Loucy (cell line): ENCODE data around the gene CLDN6.

ENCODE experiments used
- H2AFZ ChIP-seq: fragments of 200-600 bp; sonication (generic); 2 replicates; pipeline ENCODE4 v1.6.0; 2016; ENCODE audit warnings: antibody characterized with exemption, mild to moderate bottlenecking, low read length, moderate library complexity
- H3F3A ChIP-seq: fragments of 200-600 bp; 2 replicates; pipeline ENCODE4 v1.6.0; 2016; ENCODE audit warnings: antibody characterized with exemption, low read depth, mild to moderate bottlenecking
- H3K27me3 ChIP-seq: fragments of 200-600 bp; sonication (generic); 2 replicates; pipeline ENCODE4 v1.6.1; 2014; ENCODE audit warnings: low read length, mild to moderate bottlenecking; ENCODE audit not compliant: insufficient read depth, poor library complexity, severe bottlenecking
- H3K36me3 ChIP-seq: fragments of 200-600 bp; sonication (generic); 2 replicates; pipeline ENCODE4 v1.6.1; 2016; ENCODE audit warnings: low read length; ENCODE audit not compliant: insufficient read depth
- H3K4me1 ChIP-seq: fragments of 200-600 bp; sonication (generic); 2 replicates; pipeline ENCODE4 v1.5.1; 2014; ENCODE audit warnings: low read length, mild to moderate bottlenecking; ENCODE audit not compliant: insufficient read depth, poor library complexity, severe bottlenecking
- H3K4me2 ChIP-seq: fragments of 200-600 bp; sonication (generic); 2 replicates; pipeline ENCODE4 v1.6.0; 2014; ENCODE audit warnings: antibody characterized with exemption, low read length, low read depth, mild to moderate bottlenecking; ENCODE audit not compliant: poor library complexity, severe bottlenecking
- H3K4me3 ChIP-seq: fragments of 200-600 bp; sonication (generic); 2 replicates; pipeline ENCODE4 v1.5.1; 2014; ENCODE audit warnings: low read length, mild to moderate bottlenecking, mixed read lengths; ENCODE audit not compliant: poor library complexity, severe bottlenecking
- H3K79me2 ChIP-seq: fragments of 200-600 bp; sonication (generic); 2 replicates; pipeline ENCODE4 v1.6.1; 2014; ENCODE audit warnings: low read length; ENCODE audit not compliant: insufficient read depth
- H3K9ac ChIP-seq: fragments of 200-600 bp; sonication (generic); 2 replicates; pipeline ENCODE4 v1.6.0; 2014; ENCODE audit warnings: mild to moderate bottlenecking, low read depth, low read length, moderate library complexity; ENCODE audit not compliant: poor library complexity, severe bottlenecking
- H3K9me2 ChIP-seq: fragments of 200-600 bp; sonication (generic); replicated peaks from 2 replicates; pipeline ENCODE4 v1.6.1; 2016; ENCODE audit warnings: low read depth, low read length, mixed read lengths
- H3K9me3 ChIP-seq: fragments of 200-600 bp; sonication (generic); 2 replicates; pipeline ENCODE4 v1.6.1; 2014; ENCODE audit warnings: mild to moderate bottlenecking, antibody characterized with exemption, low read length, low read depth; ENCODE audit not compliant: insufficient read depth
- H4K20me1 ChIP-seq: fragments of 200-600 bp; sonication (generic); 2 replicates; pipeline ENCODE4 v1.6.0; 2014; ENCODE audit warnings: antibody characterized with exemption, low read length, mild to moderate bottlenecking; ENCODE audit not compliant: insufficient read depth, poor library complexity, severe bottlenecking
- EZH2phosphoT487 ChIP-seq: fragments of 200-600 bp; IDR thresholded peaks from 2 replicates; pipeline ENCODE4 v1.6.1; 2018; ENCODE audit warnings: antibody characterized with exemption, mild to moderate bottlenecking, moderate library complexity, borderline replicate concordance
- TF ChIP-seq, protein P1 (sequence below): fragments of 200-600 bp; sonication (generic); conservative IDR thresholded peaks from 2 replicates; pipeline ENCODE4 v1.5.1; 2014; ENCODE audit warnings: mild to moderate bottlenecking, antibody characterized with exemption, low read length

The CLDN6 gene

DNA sequence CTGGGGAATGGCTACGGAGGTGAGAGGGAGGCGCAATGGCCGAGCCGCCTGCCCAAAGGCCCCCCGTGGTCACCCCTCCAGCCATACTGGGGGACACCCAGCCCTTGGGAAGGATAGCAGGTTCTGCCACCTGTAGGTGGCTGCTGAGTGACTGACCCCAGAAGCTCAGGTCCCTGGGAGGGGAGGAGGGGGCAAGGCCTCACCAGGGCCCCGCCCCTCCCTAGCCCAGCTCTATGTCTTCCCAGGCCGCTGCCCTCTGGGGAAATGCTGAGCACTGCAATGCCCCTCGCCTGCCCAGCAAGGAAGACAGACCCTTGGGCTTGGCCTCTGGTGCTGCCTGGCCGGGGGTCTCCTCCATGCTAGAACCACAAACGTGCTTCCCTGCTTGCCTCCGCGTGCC, 16.7 kb downstream of the CLDN6 start:
- Histone ChIP-seq H3K4me3 (no peak overlapping the region), H3K4me2 (no peak overlapping the region), H4K20me1 (no peaks in the 10 kb centered on the region), H3K9me2 (no peaks in the 10 kb centered on the region), H3K27me3 (no peaks in the 10 kb centered on the region), H3K36me3 (no peaks in the 10 kb centered on the region), H3K79me2 (peaks cover under 1% of the 10 kb centered on the region), H3K9ac (no peak overlapping the region), H2AFZ (no peak overlapping the region), H3K4me1 (peaks cover 10% of the 10 kb centered on the region), H3F3A (no peaks in the 10 kb centered on the region), H3K9me3 (no peaks in the 10 kb centered on the region)
- no peak for TF ChIP-seq EZH2phosphoT487
- TF ChIP-seq, protein P1, sequence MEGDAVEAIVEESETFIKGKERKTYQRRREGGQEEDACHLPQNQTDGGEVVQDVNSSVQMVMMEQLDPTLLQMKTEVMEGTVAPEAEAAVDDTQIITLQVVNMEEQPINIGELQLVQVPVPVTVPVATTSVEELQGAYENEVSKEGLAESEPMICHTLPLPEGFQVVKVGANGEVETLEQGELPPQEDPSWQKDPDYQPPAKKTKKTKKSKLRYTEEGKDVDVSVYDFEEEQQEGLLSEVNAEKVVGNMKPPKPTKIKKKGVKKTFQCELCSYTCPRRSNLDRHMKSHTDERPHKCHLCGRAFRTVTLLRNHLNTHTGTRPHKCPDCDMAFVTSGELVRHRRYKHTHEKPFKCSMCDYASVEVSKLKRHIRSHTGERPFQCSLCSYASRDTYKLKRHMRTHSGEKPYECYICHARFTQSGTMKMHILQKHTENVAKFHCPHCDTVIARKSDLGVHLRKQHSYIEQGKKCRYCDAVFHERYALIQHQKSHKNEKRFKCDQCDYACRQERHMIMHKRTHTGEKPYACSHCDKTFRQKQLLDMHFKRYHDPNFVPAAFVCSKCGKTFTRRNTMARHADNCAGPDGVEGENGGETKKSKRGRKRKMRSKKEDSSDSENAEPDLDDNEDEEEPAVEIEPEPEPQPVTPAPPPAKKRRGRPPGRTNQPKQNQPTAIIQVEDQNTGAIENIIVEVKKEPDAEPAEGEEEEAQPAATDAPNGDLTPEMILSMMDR: no peak

DNA sequence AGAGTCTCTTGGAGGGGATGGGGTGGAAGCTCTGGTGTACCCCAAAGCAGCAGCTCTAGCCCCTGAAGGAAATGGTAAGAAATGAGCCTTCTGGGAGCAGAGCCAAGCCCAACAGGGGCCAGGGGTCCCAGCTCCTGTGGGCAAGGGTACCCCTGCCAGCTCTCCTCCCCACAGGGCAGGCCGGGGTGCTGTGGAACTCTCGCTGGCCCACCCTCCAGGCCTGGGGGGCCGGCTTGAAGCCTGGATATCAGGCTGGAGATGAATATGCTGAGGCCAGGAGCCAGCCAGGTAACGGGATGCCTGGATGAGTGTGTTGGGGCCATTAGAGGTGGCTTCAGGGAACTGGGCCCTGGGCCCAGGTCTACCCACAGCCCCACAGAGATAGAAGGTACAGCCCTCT, 17.4 kb downstream of the CLDN6 start:
- no peak overlapping the region for H3K4me2 ChIP-seq
- no peaks in the 10 kb centered on the region for H3K27me3 ChIP-seq
- no peaks in the 10 kb centered on the region for H3K9me2 ChIP-seq
- no peaks in the 10 kb centered on the region for H3F3A ChIP-seq
- TF ChIP-seq EZH2phosphoT487: no peak
- H3K36me3 ChIP-seq: no peaks in the 10 kb centered on the region
- H3K9ac ChIP-seq: no peak overlapping the region
- H3K9me3 ChIP-seq: no peaks in the 10 kb centered on the region
- no peaks in the 10 kb centered on the region for H4K20me1 ChIP-seq
- H2AFZ ChIP-seq: no peak overlapping the region
- H3K4me1 ChIP-seq: peaks cover 4% of the 10 kb centered on the region
- no peaks in the 10 kb centered on the region for H3K79me2 ChIP-seq
- H3K4me3 ChIP-seq: no peak overlapping the region

DNA sequence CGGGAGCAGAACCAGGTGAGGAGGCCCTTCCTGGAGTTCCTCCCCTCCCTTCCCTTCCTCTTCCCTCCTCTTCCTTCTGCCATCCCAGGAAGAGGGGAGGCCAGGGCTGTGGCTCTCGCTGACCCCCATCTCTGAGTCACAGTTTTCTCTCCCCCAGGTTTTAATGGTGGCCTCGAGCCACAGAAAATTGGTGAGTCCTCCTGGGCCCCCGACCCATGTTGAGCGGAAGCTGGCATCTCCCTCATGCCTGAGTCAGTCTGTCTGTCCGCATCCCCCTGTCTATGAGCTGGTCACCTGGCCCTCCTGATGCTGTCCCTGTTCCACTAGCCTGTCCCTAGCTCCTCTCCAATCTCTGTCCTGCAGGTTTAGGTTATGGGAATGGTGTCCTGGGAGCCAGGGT, 18.1 kb downstream of the CLDN6 start:
- H3F3A ChIP-seq: no peaks in the 10 kb centered on the region
- H3K27me3 ChIP-seq: no peaks in the 10 kb centered on the region
- no peak overlapping the region for H3K9ac ChIP-seq
- H4K20me1 ChIP-seq: no peaks in the 10 kb centered on the region
- H3K4me3 ChIP-seq: no peak overlapping the region
- H3K4me2 ChIP-seq: no peak overlapping the region
- H3K36me3 ChIP-seq: no peaks in the 10 kb centered on the region
- TF ChIP-seq, protein P1: no peak
- no peak for TF ChIP-seq EZH2phosphoT487
- no peaks in the 10 kb centered on the region for H3K9me3 ChIP-seq
- H3K9me2 ChIP-seq: no peaks in the 10 kb centered on the region
- H2AFZ ChIP-seq: no peak overlapping the region
- H3K79me2 ChIP-seq: no peaks in the 10 kb centered on the region
- H3K4me1 ChIP-seq: peaks cover 2% of the 10 kb centered on the region

DNA sequence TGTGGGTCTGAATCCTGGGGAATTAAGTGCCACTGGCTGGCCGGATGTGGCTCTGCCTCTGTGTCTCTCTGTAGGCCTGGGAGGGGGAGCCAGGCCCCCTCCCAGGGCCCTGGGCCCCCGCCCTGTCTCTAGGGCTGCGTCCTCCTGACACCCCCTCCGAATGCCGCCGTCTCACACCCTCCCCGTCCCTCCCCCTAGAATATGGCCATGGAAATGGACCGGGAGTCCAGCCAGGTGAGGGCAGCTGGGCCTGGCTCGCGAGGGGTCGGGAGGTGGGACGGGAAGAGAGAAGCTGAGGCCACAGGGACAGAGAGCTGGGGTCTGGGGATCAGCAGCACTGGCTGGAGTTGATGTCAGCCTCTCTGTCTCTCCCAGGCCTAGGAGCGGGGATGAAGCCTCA, 21.7 kb downstream of the CLDN6 start:
- Histone ChIP-seq H4K20me1 (no peaks in the 10 kb centered on the region), H3F3A (no peaks in the 10 kb centered on the region), H3K79me2 (no peaks in the 10 kb centered on the region), H3K4me2 (no peak overlapping the region), H3K9me2 (no peaks in the 10 kb centered on the region), H2AFZ (no peak overlapping the region), H3K9me3 (no peaks in the 10 kb centered on the region), H3K4me3 (no peak overlapping the region), H3K9ac (no peak overlapping the region), H3K4me1 (no peaks in the 10 kb centered on the region), H3K27me3 (no peaks in the 10 kb centered on the region), H3K36me3 (no peaks in the 10 kb centered on the region)
- TF ChIP-seq, protein P1: no peak
- TF ChIP-seq EZH2phosphoT487: no peak
